ENCODE measurements around the gene POP5.
"Not testable (repeated sequence)": the region's sequence is repeated elsewhere in the genome, so short reads cannot be mapped to it uniquely, and the experiment has no call there.

Gene POP5

GRCh38 chr12:120536064-120536791, 45.0 kb downstream of the POP5 start:
- no peak for DNase-seq

GRCh38 chr12:120534703-120535655, 46.2 kb downstream of the POP5 start:
- DNase-seq, result peak; percentile 27

- peak; percentile 39 for DNase-seq
Observed at GRCh38 chr12:120534203-120534702, 46.9 kb downstream of the POP5 start, which contains the start of gene RNF10. Gene RNF10 (plus strand): TSS chr12:120534356. CDS start chr12:120534812, 456 bp downstream.

- no peak for DNase-seq
Observed at GRCh38 chr12:120532701-120533238, 48.4 kb downstream of the POP5 start.

GRCh38 chr12:120530418-120530761, 50.8 kb downstream of the POP5 start:
- not testable (repeated sequence) for DNase-seq

GRCh38 chr12:120529641-120530417, 51.4 kb downstream of the POP5 start:
- no peak for DNase-seq

- peak; percentile 68 for DNase-seq
Observed at GRCh38 chr12:120528861-120529525, 52.2 kb downstream of the POP5 start, which contains the start of gene COQ5. Gene COQ5 (minus strand): TSS chr12:120529158. CDS start chr12:120529141, 17 bp downstream.
